K562 (cell line): Measurements from ENCODE around the gene EPB41L4A. TPM values are rescaled to one million over a fixed set of nuclear protein-coding genes. Genes with fewer than 3 reads are reported as not detected.

Experiments used
- ATAC-seq: fragments of 200-7000 bp; cut with Tn5 transposase; 3 replicates; pipeline ENCODE4 v1.9.1; 2020; ENCODE audit warnings: moderate library complexity
- BruUV-seq: library from RNA; stranded (reverse); fragments of 400-500 nt; replicated peaks from 2 replicates; lab custom pipeline; 2021; lab: Mats Ljungman, UMichigan
- CTCF ChIA-PET: fragments of 300-600 bp; formaldehyde crosslinking; extraction: SDS; loops from one replicate; lab custom pipeline; 2021; ENCODE audit warnings: low intra/inter-chr PET ratio; lab: Yijun Ruan, JAX
- POLR2A ChIA-PET: fragments of 300-600, 350-650 bp; sonication (Branson Sonifier 250); formaldehyde crosslinking; extraction: SDS; loops from one replicate; lab custom pipeline; 2021; ENCODE audit warnings: antibody characterized with exemption, inconsistent platforms; lab: Yijun Ruan, JAX
- DNase-seq, 4 experiments: peaks; one replicate each; pipeline versions ENCODE4 v3.0.0 to v3.0.0-alpha.2; 2011 to 2018; ENCODE audit warnings: low spot score in 3 of 4, mixed read lengths in 3 of 4; ENCODE audit errors: extremely low read depth in 1 of 4
- FAIRE-seq: peaks from 2 replicates; lab custom pipeline; 2011; peaks lifted over from hg19 to GRCh38; lab: Jason Lieb, UNC
- H2AFZ ChIP-seq: 2 replicates; pipeline ENCODE4 v1.6.0; 2011; ENCODE audit warnings: low read depth, low read length, control low read depth, inconsistent platforms
- H3K27ac ChIP-seq: fragments of 200-600 bp; 3 replicates; pipeline ENCODE4 v1.8.0; 2011; ENCODE audit warnings: low read depth, mild to moderate bottlenecking, control low read depth, inconsistent platforms, low read length, moderate library complexity, mixed read lengths; ENCODE audit errors: extremely low read depth
- H3K27me3 ChIP-seq, 2 experiments: fragments of 300-600 bp in 1 of 2; 2 replicates in 1 of 2; 3 replicates in 1 of 2; pipeline versions ENCODE4 v1.6.0 to v1.8.0; 2011; ENCODE audit warnings: inconsistent platforms in 2 of 2, low read length in 2 of 2, mild to moderate bottlenecking in 1 of 2, mixed read lengths in 1 of 2, moderate library complexity in 1 of 2; ENCODE audit not compliant: control insufficient read depth in 2 of 2, insufficient read depth in 2 of 2
- H3K36me3 ChIP-seq: fragments of 300-600 bp; 3 replicates; pipeline ENCODE4 v1.8.0; 2011; ENCODE audit warnings: mild to moderate bottlenecking, low read length, inconsistent platforms; ENCODE audit not compliant: control insufficient read depth, insufficient read depth
- H3K4me1 ChIP-seq, 2 experiments: fragments of 200-600 bp in 1 of 2; replicated peaks in 1 of 2; 2 replicates in 1 of 2; 3 replicates in 1 of 2; pipeline versions ENCODE4 v1.5.1 to v1.8.0; 2011; ENCODE audit warnings: inconsistent platforms in 2 of 2, low read length in 2 of 2, mild to moderate bottlenecking in 1 of 2, mixed read lengths in 1 of 2, moderate library complexity in 1 of 2; ENCODE audit not compliant: control insufficient read depth in 2 of 2, insufficient read depth in 2 of 2
- H3K4me2 ChIP-seq: 2 replicates; pipeline ENCODE4 v1.6.1; 2011; ENCODE audit warnings: low read length, control low read depth, inconsistent platforms, mixed read lengths; ENCODE audit not compliant: insufficient read depth
- H3K4me3 ChIP-seq: fragments of 200-600 bp; sonication (generic), shearing (Covaris generic); 2 replicates; pipeline ENCODE4 v1.5.1; 2016; ENCODE audit warnings: control low read depth, inconsistent platforms
- H3K79me2 ChIP-seq: fragments of 200-600 bp; 3 replicates; pipeline ENCODE4 v1.8.0; 2011; ENCODE audit warnings: low read length, inconsistent platforms; ENCODE audit not compliant: control insufficient read depth, insufficient read depth
- H3K9ac ChIP-seq, 2 experiments: 2 replicates each; pipeline versions ENCODE4 v1.6.0 to v1.6.1; 2011; ENCODE audit warnings: low read depth in 2 of 2, low read length in 2 of 2, control low read depth in 1 of 2, inconsistent platforms in 1 of 2, mild to moderate bottlenecking in 1 of 2, mixed read lengths in 1 of 2; ENCODE audit not compliant: insufficient read depth in 1 of 2
- H3K9me1 ChIP-seq: one replicate; pipeline ENCODE4 v1.6.0; 2011; ENCODE audit warnings: inconsistent platforms, mild to moderate bottlenecking, low read length, moderate library complexity; ENCODE audit not compliant: control insufficient read depth, insufficient read depth
- H3K9me3 ChIP-seq: replicated peaks from 2 replicates; pipeline ENCODE4 v1.5.1; 2011; ENCODE audit warnings: low read depth, low read length, inconsistent platforms; ENCODE audit not compliant: control insufficient read depth, insufficient read depth
- H4K20me1 ChIP-seq: replicated peaks from 2 replicates; pipeline ENCODE4 v1.6.1; 2011; ENCODE audit warnings: low read length, inconsistent platforms, mixed read lengths; ENCODE audit not compliant: control insufficient read depth, insufficient read depth
- ADNP ChIP-seq: fragments of 200-800 bp; sonication (Bioruptor generic); IDR thresholded peaks from 2 replicates; pipeline ENCODE4 v1.6.1; 2016; ENCODE audit warnings: missing genetic modification characterization, missing compliant biosample characterization
- KLF6 ChIP-seq: fragments of 250-450 bp; sonication (Bioruptor Pico); IDR thresholded peaks from 2 replicates; pipeline ENCODE4 v1.4.0; 2020; ENCODE audit warnings: mild to moderate bottlenecking, moderate library complexity, borderline replicate concordance
- MAFF ChIP-seq: IDR thresholded peaks from 2 replicates; pipeline ENCODE4 v1.6.1; 2012; ENCODE audit warnings: low read length, improper control_type of control experiment
- SIRT6 ChIP-seq: IDR thresholded peaks from one replicate; pipeline ENCODE4 v1.6.1; 2012; ENCODE audit warnings: low read depth, mild to moderate bottlenecking, control low read depth, inconsistent platforms, low read length, moderate library complexity
- ZNF24 ChIP-seq: fragments of 450-650 bp; IDR thresholded peaks from 2 replicates; pipeline ENCODE4 v1.6.1; 2016
- ZNF316 ChIP-seq: fragments of 450-650 bp; IDR thresholded peaks from 2 replicates; pipeline ENCODE4 v1.6.1; 2016
- ZNF407 ChIP-seq: fragments of 450-650 bp; IDR thresholded peaks from 2 replicates; pipeline ENCODE4 v1.6.1; 2016; ENCODE audit warnings: low read depth
- ZNF717 ChIP-seq: fragments of 250-450 bp; sonication (Bioruptor Pico); IDR thresholded peaks from 2 replicates; pipeline ENCODE4 v1.5.0; 2021
- WGBS: fragments of 100-300 bp; shearing (Covaris generic); methylation state at CpG from one replicate; pipeline ENCODE4 v1.1.6; 2016; ENCODE audit warnings: low coverage, mixed read lengths; ENCODE audit not compliant: insufficient coverage; ENCODE audit errors: missing lambda C conversion rate; 5-methylcytosine and 5-hydroxymethylcytosine counted together
- in situ Hi-C: fragments of 300-500 bp; cut with MboI; formaldehyde crosslinking; loops from 4 replicates; pipeline ENCODE4 v1.15.0; 2018; ENCODE audit warnings: inconsistent platforms, mixed read lengths
- intact Hi-C: fragments of 100-400 bp; cut with micrococcal nuclease; formaldehyde crosslinking; loops from 2 replicates; pipeline ENCODE4 v1.14.2; 2022
- polyA plus RNA-seq, 8 experiments: library from polyadenylated mRNA; depleted of rRNA in 4 of 8; stranded (reverse) in 5 of 8; unstranded in 3 of 8; fragments of >200 nt; fragmentation: Nextera tagmentation in 2 of 8; fragmentation: Illumina TruSeq in 1 of 8; extraction: Ambion mirVana in 2 of 8; extraction: Trizol in 1 of 8; gene quantifications; 2 replicates each; pipeline versions ENCODE4 v1.2.1 to v1.2.3, GENCODE V29; 2011 to 2014; ENCODE audit warnings: inconsistent platforms in 1 of 8, missing spikeins in 1 of 8
- total RNA-seq, 7 experiments: library from RNA; depleted of rRNA in 6 of 7; stranded (reverse); fragments of >200 nt in 6 of 7; fragmentation: Illumina TruSeq in 2 of 7; extraction: Trizol in 2 of 7; gene quantifications; 2 replicates each; pipeline versions ENCODE4 v1.2.1 to v1.2.3, GENCODE V29; 2011 to 2021; ENCODE audit warnings: low replicate concordance in 1 of 7

EPB41L4A gene
- total and polyA plus RNA-seq, 9 of the 15 experiments (the other 6 are each of a cell fraction or from before 2014, with no cell fraction given), result 0.04 to 0.35 (median 0.12) TPM; not detected in 3

DNA sequence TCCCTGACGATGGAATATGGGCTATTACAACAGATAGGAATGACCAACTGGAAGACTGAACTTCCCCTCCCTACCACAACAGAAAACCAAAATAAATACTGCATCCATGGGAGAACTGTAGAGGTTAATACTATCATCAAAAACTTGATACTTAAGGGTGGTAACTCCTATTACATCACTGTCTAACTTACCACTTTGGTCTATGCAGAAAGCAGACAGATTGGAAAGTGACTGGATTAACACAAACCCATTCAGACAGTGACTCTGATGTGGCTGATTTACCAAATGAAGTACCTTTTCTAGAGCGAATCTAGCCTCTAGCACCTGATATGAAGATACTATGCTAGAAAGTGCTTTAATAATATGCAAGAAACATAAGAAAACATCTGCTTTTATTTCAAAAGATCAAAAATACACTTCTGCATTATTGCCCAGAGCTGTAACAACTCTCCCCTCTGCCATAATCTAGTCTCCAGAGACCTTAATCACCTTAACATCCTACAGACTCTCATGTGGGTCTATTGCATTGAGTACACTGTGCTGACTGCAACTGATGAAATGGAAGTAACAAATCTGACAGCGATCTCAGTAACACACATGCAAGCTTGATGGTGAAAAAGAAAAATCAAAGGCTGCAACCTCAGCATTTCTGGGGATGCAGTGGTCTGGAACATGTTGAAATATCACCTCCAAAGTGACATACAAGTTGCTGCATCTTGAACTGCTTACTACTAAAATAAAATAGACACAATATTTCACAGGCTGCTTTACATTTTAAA, 62.7 kb downstream of the EPB41L4A start:
- H3K36me3 ChIP-seq, result no peaks in the 10 kb centered on the region

More for the DNA sequence above, 62.7 kb downstream of the EPB41L4A start:
- FAIRE-seq, result no peak
- no peak overlapping the region for H2AFZ ChIP-seq
- ChIA-PET CTCF (no interaction called here), POLR2A (interaction anchor here (2.6 kb wide), 1 partner anchor 9 kb away, joined by 8 read pairs; no protein-coding TSS in a partner anchor)
- 0% methylated on average over 3 of the region's 3 CpGs for WGBS
- no peaks in the 10 kb centered on the region for H3K9me1 ChIP-seq
- H3K9ac ChIP-seq, result no peak overlapping the region
- TF ChIP-seq ZNF316 (peak; percentile 29; the same call in 1 of the 2 replicates), MAFF (peak; percentile 25; the same call in 1 of the 2 replicates), ZNF407 (no peak), ADNP (tag) (no peak), ZNF717 (CRISPR knock-in tag) (no peak), KLF6 (CRISPR knock-in tag) (no peak), SIRT6 (no peak), ZNF24 (no peak)
- no peak for DNase-seq
- H3K4me2 ChIP-seq, result no peak overlapping the region
- H3K4me3 ChIP-seq, result no peak overlapping the region
- H3K27ac ChIP-seq, result no peak overlapping the region
- H3K27me3 ChIP-seq, result peaks cover 0 to 9% of the 10 kb centered on the region in 2 experiments; a peak in 2 of 5 replicates
- no peak for ATAC-seq
- no peaks in the 10 kb centered on the region for H3K4me1 ChIP-seq
- no peaks in the 10 kb centered on the region for H3K9me3 ChIP-seq
- H4K20me1 ChIP-seq, result no peaks in the 10 kb centered on the region
- BruUV-seq, result no TSS peak
- in situ Hi-C loops, result no loop called here
- intact Hi-C loops, result no loop called here
- no peaks in the 10 kb centered on the region for H3K79me2 ChIP-seq
